ENCODE measurements around the gene ALKBH5. TPM values are rescaled to one million over a fixed set of nuclear protein-coding genes. Genes with fewer than 3 reads are reported as not detected.

The ALKBH5 gene
- polyA plus RNA-seq, 1 donor from 2014 or later, result 55.0 TPM

DNA sequence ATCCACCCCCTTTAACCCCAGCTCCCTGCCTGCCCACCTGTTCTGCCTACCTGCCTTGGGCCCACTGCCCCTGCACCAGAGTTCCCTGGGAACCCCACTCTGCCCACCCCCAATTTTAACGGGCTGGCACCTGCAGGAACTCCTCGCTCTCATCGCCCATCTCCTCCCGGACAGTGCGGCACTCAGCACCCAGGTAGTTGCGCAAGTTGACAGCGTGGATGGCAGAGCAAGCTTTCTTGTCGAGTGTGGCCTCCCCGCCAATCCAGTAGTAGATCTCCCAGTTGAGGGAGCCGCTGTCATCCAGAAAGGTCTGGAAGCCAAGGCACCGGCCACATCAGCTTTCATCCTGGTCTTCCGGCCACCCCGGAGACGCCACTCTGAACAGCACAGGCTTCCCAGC, 67.1 kb downstream of the ALKBH5 start:
- Histone ChIP-seq H3K4me3 (ENCODE audit: low read length) (no peak overlapping the region), H3K9me2 (ENCODE audit: insufficient read depth, low read length) (no peaks in the 10 kb centered on the region), H3F3A (ENCODE audit: insufficient read depth, low read length, poor library complexity, severe bottlenecking) (no peaks in the 10 kb centered on the region), H3K36me3 (ENCODE audit: insufficient read depth, low read length) (no peaks in the 10 kb centered on the region), H3K9ac (ENCODE audit: low read length) (no peak overlapping the region), H2AFZ (ENCODE audit: low read depth, low read length) (no peak overlapping the region), H3K27ac (ENCODE audit: low read length) (no peak overlapping the region), H3K27me3 (ENCODE audit: insufficient read depth, low read depth, low read length) (no peaks in the 10 kb centered on the region), H3K4me2 (ENCODE audit: low read length) (no peak overlapping the region), H3K79me2 (replicated peaks; ENCODE audit: insufficient read depth, low read length) (no peaks in the 10 kb centered on the region), H3K9me3 (ENCODE audit: low read length) (no peaks in the 10 kb centered on the region), H4K20me1 (ENCODE audit: insufficient read depth) (no peaks in the 10 kb centered on the region)
- TF ChIP-seq, protein P1, sequence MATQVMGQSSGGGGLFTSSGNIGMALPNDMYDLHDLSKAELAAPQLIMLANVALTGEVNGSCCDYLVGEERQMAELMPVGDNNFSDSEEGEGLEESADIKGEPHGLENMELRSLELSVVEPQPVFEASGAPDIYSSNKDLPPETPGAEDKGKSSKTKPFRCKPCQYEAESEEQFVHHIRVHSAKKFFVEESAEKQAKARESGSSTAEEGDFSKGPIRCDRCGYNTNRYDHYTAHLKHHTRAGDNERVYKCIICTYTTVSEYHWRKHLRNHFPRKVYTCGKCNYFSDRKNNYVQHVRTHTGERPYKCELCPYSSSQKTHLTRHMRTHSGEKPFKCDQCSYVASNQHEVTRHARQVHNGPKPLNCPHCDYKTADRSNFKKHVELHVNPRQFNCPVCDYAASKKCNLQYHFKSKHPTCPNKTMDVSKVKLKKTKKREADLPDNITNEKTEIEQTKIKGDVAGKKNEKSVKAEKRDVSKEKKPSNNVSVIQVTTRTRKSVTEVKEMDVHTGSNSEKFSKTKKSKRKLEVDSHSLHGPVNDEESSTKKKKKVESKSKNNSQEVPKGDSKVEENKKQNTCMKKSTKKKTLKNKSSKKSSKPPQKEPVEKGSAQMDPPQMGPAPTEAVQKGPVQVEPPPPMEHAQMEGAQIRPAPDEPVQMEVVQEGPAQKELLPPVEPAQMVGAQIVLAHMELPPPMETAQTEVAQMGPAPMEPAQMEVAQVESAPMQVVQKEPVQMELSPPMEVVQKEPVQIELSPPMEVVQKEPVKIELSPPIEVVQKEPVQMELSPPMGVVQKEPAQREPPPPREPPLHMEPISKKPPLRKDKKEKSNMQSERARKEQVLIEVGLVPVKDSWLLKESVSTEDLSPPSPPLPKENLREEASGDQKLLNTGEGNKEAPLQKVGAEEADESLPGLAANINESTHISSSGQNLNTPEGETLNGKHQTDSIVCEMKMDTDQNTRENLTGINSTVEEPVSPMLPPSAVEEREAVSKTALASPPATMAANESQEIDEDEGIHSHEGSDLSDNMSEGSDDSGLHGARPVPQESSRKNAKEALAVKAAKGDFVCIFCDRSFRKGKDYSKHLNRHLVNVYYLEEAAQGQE (IDR thresholded peaks at IDR 0.05; ENCODE audit: borderline replicate concordance), result no peak
- TF ChIP-seq EP300 (conservative IDR thresholded peaks at IDR 0.05; ENCODE audit: poor library complexity, severe bottlenecking), result no peak
- TF ChIP-seq MXI1 (conservative IDR thresholded peaks at IDR 0.05; ENCODE audit: poor library complexity, severe bottlenecking), result no peak
- no peak for TF ChIP-seq TAF1 (IDR thresholded peaks at IDR 0.05; ENCODE audit: low read depth)
- TF ChIP-seq RAD21 (conservative IDR thresholded peaks at IDR 0.05), result no peak
- TF ChIP-seq EZH2 (IDR thresholded peaks at IDR 0.05; ENCODE audit: borderline replicate concordance, insufficient read depth, low read length, poor library complexity, severe bottlenecking), result no peak
- no peak for TF ChIP-seq SMC3 (conservative IDR thresholded peaks at IDR 0.05; ENCODE audit: poor library complexity)
- TF ChIP-seq, protein P2, sequence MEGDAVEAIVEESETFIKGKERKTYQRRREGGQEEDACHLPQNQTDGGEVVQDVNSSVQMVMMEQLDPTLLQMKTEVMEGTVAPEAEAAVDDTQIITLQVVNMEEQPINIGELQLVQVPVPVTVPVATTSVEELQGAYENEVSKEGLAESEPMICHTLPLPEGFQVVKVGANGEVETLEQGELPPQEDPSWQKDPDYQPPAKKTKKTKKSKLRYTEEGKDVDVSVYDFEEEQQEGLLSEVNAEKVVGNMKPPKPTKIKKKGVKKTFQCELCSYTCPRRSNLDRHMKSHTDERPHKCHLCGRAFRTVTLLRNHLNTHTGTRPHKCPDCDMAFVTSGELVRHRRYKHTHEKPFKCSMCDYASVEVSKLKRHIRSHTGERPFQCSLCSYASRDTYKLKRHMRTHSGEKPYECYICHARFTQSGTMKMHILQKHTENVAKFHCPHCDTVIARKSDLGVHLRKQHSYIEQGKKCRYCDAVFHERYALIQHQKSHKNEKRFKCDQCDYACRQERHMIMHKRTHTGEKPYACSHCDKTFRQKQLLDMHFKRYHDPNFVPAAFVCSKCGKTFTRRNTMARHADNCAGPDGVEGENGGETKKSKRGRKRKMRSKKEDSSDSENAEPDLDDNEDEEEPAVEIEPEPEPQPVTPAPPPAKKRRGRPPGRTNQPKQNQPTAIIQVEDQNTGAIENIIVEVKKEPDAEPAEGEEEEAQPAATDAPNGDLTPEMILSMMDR (IDR thresholded peaks at IDR 0.05; ENCODE audit: poor library complexity, severe bottlenecking), result no peak
- TF ChIP-seq POLR2AphosphoS5 (IDR thresholded peaks at IDR 0.05), result no peak

DNA sequence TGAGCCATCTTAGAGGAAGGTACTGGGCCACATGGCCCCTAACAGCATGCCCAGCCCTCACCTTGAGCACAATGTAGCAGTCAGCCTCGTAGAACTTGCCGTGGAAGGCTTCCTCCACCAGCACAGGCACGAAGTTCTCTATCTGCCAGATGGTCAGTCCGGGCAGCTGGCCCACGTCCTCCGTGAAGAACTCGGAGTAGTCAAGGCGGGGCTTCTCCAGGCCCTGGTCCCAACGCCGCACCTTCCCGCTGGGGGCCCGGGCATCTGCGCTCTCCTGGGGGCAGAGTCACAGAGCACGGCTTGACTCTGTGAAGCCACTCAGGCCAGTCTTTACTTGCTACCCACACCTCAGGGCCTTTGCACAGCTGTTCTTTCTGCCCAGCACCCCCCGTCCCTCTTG, 67.6 kb downstream of the ALKBH5 start:
- H3K4me3 ChIP-seq (ENCODE audit: low read length), result no peak overlapping the region
- H3K79me2 ChIP-seq (replicated peaks; ENCODE audit: insufficient read depth, low read length), result no peaks in the 10 kb centered on the region
- no peaks in the 10 kb centered on the region for H3K27me3 ChIP-seq (ENCODE audit: insufficient read depth, low read depth, low read length)
- H3K9me3 ChIP-seq (ENCODE audit: low read length), result no peaks in the 10 kb centered on the region
- no peak overlapping the region for H3K4me2 ChIP-seq (ENCODE audit: low read length)
- H3K9ac ChIP-seq (ENCODE audit: low read length), result no peak overlapping the region
- no peak overlapping the region for H2AFZ ChIP-seq (ENCODE audit: low read depth, low read length)
- TF ChIP-seq, protein P2 (IDR thresholded peaks at IDR 0.05; ENCODE audit: poor library complexity, severe bottlenecking), result no peak
- TF ChIP-seq, protein P1 (IDR thresholded peaks at IDR 0.05; ENCODE audit: borderline replicate concordance), result no peak
- no peak for TF ChIP-seq MXI1 (conservative IDR thresholded peaks at IDR 0.05; ENCODE audit: poor library complexity, severe bottlenecking)
- no peak for TF ChIP-seq SMC3 (conservative IDR thresholded peaks at IDR 0.05; ENCODE audit: poor library complexity)
- H4K20me1 ChIP-seq (ENCODE audit: insufficient read depth), result no peaks in the 10 kb centered on the region
- no peak overlapping the region for H3K27ac ChIP-seq (ENCODE audit: low read length)
- H3K9me2 ChIP-seq (ENCODE audit: insufficient read depth, low read length), result no peaks in the 10 kb centered on the region
- H3K36me3 ChIP-seq (ENCODE audit: insufficient read depth, low read length), result no peaks in the 10 kb centered on the region
- H3F3A ChIP-seq (ENCODE audit: insufficient read depth, low read length, poor library complexity, severe bottlenecking), result no peaks in the 10 kb centered on the region

Measured in neural cell (in vitro differentiated cells).